Naive thymus-derived CD4-positive, alpha-beta T cell (primary cell): Measurements from ENCODE around the gene METTL5. TPM values are rescaled to one million over a fixed set of nuclear protein-coding genes. Genes with fewer than 3 reads are reported as not detected.

Experiments used
- polyA plus RNA-seq, 2 donors: library from polyadenylated mRNA; unstranded; fragments of 300-500 nt; fragmentation: Illumina TruSeq; gene quantifications; one replicate each; pipeline ENCODE4 v1.2.3, GENCODE V29; 2021
- total RNA-seq, 6 experiments: library from RNA in 5 of 6; stranded (reverse) in 5 of 6; gene quantifications; 1 replicate in 5 of 6; 2 replicates in 1 of 6; pipeline ENCODE4 v1.2.3 and lab custom pipeline; 2021 to 2026

The METTL5 gene
- total and polyA plus RNA-seq, 7 experiments from 2014 or later: 21.1 to 149 (median 46.4) TPM

Other genes with a start within 250 kb of the METTL5 start
- 10 to 100 TPM; 50.6 to 86.1 (median 73.7) TPM for gene PPIG, start 240.6 kb downstream of the METTL5 start, total RNA-seq
- 100 to 1,000 TPM in 1 of 2 donors, 10 to 100 TPM in 1; 71.8 to 104 TPM for gene PPIG, start 240.6 kb downstream of the METTL5 start, polyA plus RNA-seq
- gene CFAP210, start 130.5 kb downstream of the METTL5 start, total RNA-seq: 1 to 10 TPM in 2 of 5 experiments, not detected in 3; 1.0 to 3.6 TPM
- not detected for gene CFAP210, start 130.5 kb downstream of the METTL5 start, polyA plus RNA-seq
- gene PHOSPHO2, start 130.4 kb downstream of the METTL5 start, total RNA-seq: 1 to 10 TPM; 4.5 to 9.5 (median 7.5) TPM
- 1 to 10 TPM; 3.5 to 8.4 TPM for gene PHOSPHO2, start 130.4 kb downstream of the METTL5 start, polyA plus RNA-seq
- 1 to 10 TPM; 1.1 to 3.9 (median 2.7) TPM for gene KLHL23, start 91.1 kb downstream of the METTL5 start, total RNA-seq
- 1 to 10 TPM; 1.5 to 3.8 TPM for gene KLHL23, start 91.1 kb downstream of the METTL5 start, polyA plus RNA-seq
- gene SSB, start 26.0 kb downstream of the METTL5 start, total RNA-seq: 100 to 1,000 TPM in 3 of 5 experiments, 10 to 100 TPM in 2; 88.3 to 104 (median 102) TPM
- gene SSB, start 26.0 kb downstream of the METTL5 start, polyA plus RNA-seq: 100 to 1,000 TPM in 1 of 2 donors, 10 to 100 TPM in 1; 80.5 to 150 TPM
- gene UBR3, start 2.5 kb upstream of the METTL5 start, total RNA-seq: 10 to 100 TPM; 28.4 to 48.2 (median 44.6) TPM
- 10 to 100 TPM in 1 of 2 donors, 1 to 10 TPM in 1; 7.7 to 12.5 TPM for gene UBR3, start 2.5 kb upstream of the METTL5 start, polyA plus RNA-seq